LHCN-M2 (cell line): Measurements from ENCODE around the gene CNTN4. TPM values are rescaled to one million over a fixed set of nuclear protein-coding genes. Genes with fewer than 3 reads are reported as not detected.
"Not testable (repeated sequence)": the region's sequence is repeated elsewhere in the genome, so short reads cannot be mapped to it uniquely, and the experiment has no call there.

ENCODE experiments used
- DNase-seq: peaks from one replicate; pipeline ENCODE4 v3.0.0-alpha.2; 2012; ENCODE audit warnings: low read depth
- total RNA-seq: library from RNA; depleted of rRNA; stranded (reverse); fragments of >200 nt; gene quantifications from 2 replicates; pipeline ENCODE4 v1.2.3, GENCODE V29; 2014

CNTN4 gene
- total RNA-seq, 1 experiment from 2014 or later: not detected

- no peak for DNase-seq
These were observed 859.9 kb downstream of the CNTN4 start for GRCh38 chr3:2958551-2958950.

- no peak for DNase-seq
These were observed 862.9 kb downstream of the CNTN4 start for GRCh38 chr3:2961576-2961975.

GRCh38 chr3:2967871-2968270, 869.2 kb downstream of the CNTN4 start:
- no peak for DNase-seq

- DNase-seq: no peak
These were observed 869.8 kb downstream of the CNTN4 start for GRCh38 chr3:2968475-2968874.

- no peak for DNase-seq
These were observed 877.5 kb downstream of the CNTN4 start for GRCh38 chr3:2976212-2976611.

- no peak for DNase-seq
These were observed 878.1 kb downstream of the CNTN4 start for GRCh38 chr3:2976796-2977195.

- DNase-seq: no peak
These were observed 880.5 kb downstream of the CNTN4 start for GRCh38 chr3:2978977-2979732.

- DNase-seq: no peak
These were observed 885.6 kb downstream of the CNTN4 start for GRCh38 chr3:2984005-2984830.

GRCh38 chr3:2984831-2985220, 886.2 kb downstream of the CNTN4 start:
- DNase-seq: no peak

GRCh38 chr3:2985479-2985878, 886.8 kb downstream of the CNTN4 start:
- no peak for DNase-seq

- DNase-seq: no peak
These were observed 893.9 kb downstream of the CNTN4 start for GRCh38 chr3:2992534-2992933.

- DNase-seq: not testable (repeated sequence)
These were observed 894.5 kb downstream of the CNTN4 start for GRCh38 chr3:2993130-2993529.

GRCh38 chr3:2993736-2994135, 895.1 kb downstream of the CNTN4 start:
- DNase-seq: no peak

- DNase-seq: no peak
These were observed 896.5 kb downstream of the CNTN4 start for GRCh38 chr3:2995195-2995594.

- no peak for DNase-seq
These were observed 906.6 kb downstream of the CNTN4 start for GRCh38 chr3:3005146-3005744.

- DNase-seq: no peak
These were observed 914.8 kb downstream of the CNTN4 start for GRCh38 chr3:3013317-3014052.

GRCh38 chr3:3015185-3016089, 916.8 kb downstream of the CNTN4 start:
- no peak for DNase-seq

GRCh38 chr3:3016226-3016625, 917.6 kb downstream of the CNTN4 start:
- DNase-seq: no peak

GRCh38 chr3:3020209-3020608, 921.5 kb downstream of the CNTN4 start:
- DNase-seq: no peak

GRCh38 chr3:3023111-3023745, 924.6 kb downstream of the CNTN4 start:
- peak; percentile 9 for DNase-seq
